ENCODE measurements around the gene LEMD1.
"Not testable (repeated sequence)": the region's sequence is repeated elsewhere in the genome, so short reads cannot be mapped to it uniquely, and the experiment has no call there.

LEMD1 gene

DNA sequence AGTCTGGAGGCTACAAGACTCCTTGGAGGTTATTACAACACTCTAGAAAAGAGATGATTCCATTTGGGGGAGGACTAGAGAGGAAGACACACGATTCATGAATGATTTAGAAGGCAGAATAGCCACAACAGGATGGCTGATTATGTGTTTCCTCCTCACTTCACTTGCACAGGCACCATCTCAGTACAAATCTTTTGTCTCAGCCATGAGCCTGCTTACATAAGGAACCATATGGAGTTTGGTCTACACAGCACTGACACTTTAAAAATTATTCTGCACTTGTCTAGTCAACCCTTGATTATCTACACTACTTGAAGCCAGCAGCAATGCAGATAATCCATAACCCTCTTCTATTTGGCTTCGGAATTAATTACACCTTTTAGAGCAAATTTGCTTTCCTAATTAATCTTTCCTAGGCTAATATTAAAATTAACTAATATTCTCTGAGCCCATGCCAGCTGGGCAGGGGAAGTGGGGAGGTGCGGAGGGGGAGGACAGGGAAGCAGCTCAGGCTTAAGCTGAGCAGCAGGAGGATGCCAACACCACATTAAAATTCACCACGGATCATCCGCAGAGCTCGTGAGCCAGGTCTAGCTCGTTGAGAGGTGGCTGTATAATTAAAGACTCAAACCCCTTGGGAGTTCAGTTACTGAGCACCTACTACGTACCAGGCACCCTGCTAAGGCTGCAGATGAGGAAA is 3.2 kb upstream of the LEMD1 start:
- no peak for DNase-seq

DNA sequence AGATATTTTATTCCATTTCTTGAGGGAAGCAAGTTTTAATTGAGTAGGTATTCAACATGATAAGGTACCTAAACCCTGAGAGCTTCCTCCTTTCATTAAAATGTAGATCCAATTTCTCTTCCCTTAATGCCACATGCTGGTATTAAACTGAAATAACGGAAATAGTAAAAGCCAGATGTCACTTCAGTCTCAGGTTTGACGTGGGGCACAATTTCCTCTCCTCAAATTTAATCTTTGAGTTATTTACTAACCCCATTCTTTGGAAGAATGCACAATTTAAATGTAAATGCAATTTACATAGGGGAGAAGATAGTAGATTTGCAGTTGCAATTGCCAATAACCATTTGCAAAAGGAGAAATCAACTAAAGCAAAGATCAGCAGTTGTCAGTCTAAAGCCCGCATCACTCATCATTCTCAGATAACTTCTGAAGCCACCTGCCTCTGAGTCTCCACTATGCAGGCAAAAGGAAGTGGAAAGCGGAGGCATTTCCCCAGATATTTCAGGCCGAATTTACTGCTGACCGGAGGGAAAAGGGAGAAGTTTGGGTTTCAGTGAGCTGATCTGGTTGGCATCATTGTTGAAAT is 2.1 kb upstream of the LEMD1 start:
- no peak for DNase-seq

DNA sequence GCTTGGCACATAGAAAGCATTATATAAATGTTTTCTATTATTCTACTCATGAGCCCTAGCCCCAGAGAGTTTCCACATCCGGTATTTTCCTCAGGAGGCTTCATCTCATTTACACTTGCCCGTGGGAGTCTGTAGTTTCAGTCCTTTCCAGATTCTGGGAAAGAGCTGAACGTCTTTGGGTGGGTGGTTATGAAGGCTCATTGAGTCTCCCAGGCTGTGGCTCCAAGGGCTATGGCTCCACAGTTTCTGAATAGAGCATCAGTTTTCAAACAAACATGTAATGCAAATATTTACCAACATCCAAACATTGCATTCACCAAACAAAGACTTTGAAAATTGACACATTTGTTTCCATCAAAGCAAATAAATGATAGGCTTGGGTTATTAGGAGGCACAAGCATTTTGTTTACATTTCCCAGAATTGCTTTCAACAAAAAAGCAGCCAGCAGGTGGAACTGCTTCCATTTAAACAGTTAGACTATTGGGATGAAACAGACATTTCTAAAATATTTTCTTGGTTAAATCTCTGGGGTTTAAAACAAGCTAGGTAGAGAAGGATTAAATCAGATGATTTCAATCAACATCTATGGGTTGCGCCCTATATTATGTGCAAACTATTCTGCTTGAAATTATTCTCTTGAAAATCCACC is 1.3 kb upstream of the LEMD1 start:
- no peak for DNase-seq

DNA sequence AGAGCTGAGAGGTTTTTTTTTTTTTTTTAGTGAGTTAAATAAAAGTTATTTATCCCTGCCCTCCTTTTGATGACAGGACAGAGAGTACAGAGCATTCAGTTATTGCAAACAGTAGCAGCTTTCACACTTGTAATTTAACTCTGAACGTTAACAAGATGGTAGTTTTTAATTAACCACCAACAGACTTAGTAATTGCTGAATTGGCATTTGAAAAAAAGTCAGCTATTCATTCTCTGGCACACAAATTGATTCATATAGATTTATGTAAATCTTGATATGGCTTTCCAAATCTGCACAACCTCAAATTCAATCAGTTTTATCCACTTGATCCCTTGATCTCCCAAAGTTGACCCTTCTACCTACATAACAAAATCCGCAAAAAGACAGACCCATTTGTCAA is 918 bp downstream of the LEMD1 start:
- DNase-seq: no peak

DNA sequence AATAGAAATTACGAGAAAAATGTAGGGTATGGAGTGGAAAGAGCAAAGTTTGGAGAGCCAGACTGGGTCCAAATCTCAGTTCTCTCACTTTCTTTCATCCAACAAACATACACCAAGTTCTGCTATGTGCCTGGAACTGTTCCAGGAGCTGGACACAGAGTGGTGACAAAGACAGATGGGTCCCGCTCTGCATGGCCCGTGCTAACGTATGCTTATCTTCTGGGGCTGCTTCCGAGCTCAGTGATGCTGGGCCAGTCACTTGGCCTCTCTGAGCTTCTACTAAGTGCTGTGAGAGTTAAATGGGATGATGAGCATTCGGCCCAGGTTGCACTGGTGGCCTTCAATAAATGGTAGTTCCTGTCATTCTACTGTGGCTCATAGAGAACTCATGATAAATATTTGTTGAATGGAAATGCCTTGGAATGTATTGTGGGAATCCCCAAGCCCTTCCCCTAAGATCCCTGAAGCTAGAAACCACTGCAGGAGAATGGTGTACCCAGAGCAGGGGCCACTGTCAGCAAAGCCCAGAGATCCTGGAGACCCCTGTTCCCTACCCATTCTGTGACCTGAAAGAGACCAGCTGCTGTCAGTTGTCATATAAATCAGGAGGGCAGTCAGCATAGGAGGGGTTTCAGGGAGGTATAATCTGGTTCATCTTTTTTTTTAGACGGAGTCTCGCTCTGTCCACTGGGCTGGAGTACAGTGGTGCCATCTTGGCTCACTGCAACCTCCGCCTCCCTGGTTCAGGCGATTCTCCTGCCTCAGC is 3.8 kb downstream of the LEMD1 start:
- DNase-seq: no peak

DNA sequence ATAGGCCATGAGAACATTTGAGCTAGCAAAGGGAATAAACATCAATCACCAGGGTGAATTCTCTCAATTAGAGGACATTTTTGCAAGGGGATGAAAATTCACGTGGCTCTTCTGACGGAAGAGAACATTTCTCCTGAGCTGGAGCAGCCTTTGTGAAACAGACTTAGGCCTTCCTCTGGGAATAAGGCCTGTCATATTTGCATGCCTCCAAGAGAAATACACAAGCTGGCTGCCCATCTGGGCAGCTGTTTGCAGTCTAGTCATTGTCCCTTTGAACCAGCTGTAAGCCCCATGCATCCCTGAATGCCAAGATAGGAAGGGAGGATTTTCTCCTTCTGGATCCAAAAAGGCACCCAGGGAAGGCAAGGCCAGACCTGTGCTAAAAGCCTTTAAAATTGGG is 5.5 kb downstream of the LEMD1 start:
- no peak for DNase-seq

DNA sequence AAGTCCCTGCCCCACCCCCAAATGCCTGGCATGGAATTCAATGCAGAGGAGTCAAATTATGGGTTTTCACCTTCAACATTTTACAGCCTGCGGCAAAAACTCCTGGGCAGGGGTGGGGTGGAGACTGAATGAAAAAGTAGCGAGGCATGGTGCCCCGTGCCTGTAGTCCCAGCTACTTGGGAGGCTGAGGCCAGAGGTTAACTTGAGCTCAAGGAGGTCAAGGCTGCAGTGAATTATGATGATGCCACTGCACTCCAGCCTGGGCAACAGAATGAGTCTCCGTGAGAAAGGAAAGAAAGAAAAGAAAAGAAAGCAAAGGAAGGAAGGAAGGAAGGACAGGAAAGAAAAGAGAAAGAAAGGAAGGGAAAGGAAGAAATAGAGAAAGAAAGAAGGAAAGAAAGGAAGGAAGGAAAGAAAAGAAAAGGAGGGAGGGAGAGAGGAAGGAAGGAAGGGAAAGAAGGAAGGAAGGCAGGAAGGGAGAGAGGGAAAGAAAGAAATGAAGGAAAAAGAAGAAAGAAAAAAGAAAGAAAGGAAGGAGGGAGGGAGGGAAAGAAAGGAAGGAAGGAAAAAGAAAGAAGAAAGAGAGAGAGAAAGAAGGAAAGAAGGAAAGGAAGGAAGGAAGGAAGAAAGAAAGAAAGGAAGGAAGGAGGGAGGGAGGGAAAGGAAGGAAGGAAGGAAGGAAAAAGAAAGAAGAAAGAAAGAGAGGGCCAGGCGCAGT is 11.1 kb downstream of the LEMD1 start:
- no peak for DNase-seq

DNA sequence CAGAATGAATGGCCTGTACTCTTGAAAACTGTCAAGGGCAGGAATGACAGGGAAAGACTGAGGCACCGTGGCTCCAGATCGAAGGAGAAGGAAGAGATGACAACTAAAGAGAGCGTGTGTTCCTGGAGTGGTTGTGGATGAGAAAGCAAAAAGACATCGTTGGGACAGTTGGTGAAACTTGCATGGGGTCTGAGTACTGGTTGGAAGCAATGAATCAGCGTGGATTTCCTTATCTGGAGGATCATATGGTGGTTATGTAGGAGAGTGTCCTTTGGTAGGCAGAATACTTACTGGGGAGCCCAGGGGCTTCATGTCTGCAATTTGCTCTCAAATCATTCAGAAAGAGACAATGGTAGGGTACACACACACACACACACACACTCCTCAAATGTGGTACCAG is 13.9 kb downstream of the LEMD1 start:
- DNase-seq: no peak

DNA sequence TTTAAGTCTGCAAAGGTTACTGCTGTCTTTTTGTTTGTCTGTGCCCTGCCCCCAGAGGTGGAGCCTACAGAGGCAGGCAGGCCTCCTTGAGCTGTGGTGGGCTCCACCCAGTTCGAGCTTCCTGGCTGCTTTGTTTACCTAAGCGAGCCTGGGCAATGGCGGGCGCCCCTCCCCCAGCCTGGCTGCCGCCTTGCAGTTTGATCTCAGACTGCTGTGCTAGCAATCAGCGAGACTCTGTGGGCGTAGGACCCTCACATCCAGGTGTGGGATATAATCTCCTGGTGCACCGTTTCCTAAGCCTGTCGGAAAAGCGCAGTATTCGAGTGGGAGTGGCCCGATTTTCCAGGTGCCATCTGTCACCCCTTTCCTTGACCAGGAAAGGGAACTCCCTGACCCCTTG is 15.6 kb downstream of the LEMD1 start:
- DNase-seq: not testable (repeated sequence)

DNA sequence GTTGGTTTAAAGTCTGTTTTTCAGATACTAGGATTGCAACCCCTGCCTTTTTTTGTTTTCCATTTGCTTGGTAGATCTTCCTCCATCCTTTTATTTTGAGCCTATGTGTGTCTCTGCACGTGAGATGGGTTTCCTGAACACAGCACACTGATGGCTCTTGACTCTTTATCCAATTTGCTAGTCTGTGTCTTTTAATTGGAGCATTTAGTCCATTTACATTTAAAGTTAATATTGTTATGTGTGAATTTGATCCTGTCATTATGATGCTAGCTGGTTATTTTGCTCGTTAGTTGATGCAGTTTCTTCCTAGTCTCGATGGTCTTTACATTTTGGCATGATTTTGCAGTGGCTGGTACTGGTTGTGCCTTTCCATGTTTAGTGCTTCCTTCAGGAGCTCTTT is 17.4 kb downstream of the LEMD1 start:
- DNase-seq: not testable (repeated sequence)

DNA sequence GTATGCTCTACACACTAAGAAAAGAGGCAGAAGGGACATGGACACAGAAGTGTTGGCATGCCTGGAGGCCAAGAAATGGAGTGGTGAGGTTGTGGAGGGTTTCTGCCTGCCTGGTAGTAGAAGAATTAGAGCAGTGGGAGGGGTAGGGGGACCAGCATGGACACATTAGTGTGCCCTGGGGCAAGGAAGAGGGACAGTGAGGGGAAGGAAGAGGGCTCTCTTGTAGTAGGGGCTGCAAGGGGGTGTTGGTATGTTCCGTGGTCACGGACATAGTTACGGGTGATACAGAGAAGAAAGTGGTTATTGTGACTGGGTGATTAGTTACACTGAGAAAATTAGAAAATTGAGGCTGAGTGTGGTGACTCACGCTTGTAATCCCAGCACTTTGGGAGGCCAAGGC is 23.3 kb downstream of the LEMD1 start:
- no peak for DNase-seq

DNA sequence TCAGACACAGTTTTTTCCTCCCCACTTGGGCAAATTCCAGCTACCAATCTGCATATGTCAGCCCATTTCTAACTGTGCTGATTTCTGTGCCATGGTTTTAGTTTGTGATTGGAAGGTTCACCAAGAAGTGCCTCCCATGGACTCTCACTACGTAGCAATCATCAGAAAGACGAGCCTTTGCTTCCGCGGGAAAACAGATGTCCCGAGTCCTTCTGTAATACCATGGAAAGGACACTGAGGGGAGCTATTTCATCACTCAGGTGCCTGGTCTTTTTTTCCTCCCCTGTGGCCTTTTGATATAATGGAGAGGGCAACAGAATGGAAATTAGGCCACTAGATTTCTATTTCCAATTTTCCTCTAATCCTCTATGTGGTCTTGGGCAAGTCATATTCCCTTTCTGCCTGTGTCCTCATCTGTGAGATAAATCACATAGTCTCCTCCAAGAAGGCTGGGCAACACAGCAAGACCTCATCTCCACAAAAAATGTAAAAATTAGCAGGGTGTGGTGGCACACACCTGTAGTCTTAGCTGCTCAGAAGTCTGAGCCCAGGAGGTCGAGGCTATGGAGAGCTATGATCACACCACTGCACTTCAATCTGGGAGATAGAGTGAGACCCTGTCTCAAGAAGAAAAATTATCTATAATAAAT is 24.8 kb downstream of the LEMD1 start:
- DNase-seq: peak; percentile 28 to 40

DNA sequence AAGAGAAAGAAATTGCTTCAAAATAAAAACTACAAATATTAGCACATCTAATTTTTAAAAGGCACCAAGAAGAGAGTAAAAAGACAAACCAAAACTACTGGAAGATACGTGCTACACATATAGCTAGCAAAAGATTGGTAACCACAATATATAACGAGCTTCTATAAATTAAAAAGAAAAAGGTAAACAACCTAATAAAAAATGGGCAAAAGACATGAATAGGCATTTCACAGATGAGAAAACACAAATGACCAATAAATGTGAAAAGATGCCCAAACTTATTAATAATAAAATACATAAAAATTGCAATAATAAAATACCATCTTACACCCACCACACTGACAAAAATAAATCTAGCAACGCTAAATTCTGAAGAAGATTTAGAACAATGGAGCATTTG is 26.2 kb downstream of the LEMD1 start:
- DNase-seq: no peak

DNA sequence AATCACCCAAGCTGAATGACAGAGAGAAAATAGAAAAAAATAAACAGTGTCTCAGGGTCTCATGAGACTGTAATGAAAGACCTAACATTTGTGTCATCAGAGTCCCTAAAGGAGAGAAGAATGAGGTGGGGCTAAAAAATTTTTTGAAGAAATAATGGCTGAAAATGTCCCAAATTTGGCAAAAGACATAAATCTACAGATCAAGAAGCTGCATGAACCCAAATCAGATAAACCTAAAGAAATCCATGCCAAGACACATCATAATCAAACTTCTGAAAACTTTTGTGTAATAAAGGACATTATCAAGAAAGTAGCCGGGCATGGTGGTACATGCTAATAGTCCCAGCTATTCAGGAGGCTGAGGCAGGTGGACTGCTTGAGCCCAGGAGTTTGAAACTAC is 29.2 kb downstream of the LEMD1 start:
- DNase-seq: no peak

DNA sequence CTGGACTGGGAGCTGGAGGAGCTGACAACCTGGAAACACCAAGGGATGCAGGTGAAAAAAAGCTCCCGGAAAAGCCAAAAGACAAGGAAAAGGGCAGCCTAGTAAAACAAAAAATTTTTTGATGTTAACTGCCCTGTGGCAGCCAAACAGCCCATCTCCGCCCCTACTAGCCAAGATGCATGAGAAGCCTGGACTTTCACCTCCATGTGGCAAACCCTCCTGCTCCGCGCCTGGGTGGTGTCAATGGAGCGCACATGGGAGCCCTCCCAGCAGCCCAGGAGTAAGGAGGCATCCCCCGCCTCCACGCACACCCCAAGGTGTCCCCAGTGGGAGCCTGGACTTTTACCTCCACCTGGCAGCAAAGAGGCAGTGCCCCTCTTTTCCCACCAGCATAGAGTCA is 30.5 kb downstream of the LEMD1 start:
- no peak for DNase-seq

DNA sequence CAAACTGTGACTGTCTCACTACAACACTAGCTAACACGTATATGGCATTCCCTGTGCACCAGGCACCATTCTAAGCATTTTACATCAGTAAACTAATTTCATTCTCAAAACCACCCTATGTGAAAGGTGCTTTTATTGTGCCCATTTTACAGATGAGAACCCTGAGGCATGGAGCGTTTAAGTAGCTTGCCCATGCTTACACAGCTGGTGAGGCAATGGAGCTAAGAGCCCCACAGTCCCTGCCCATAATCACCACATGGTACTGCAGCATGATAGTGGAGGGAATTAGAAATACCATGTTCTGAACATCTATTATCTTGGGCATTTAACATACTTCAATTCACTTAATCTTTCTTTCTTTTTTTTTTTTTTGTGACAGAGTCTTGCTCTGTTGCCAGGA is 34.0 kb downstream of the LEMD1 start:
- no peak for DNase-seq

DNA sequence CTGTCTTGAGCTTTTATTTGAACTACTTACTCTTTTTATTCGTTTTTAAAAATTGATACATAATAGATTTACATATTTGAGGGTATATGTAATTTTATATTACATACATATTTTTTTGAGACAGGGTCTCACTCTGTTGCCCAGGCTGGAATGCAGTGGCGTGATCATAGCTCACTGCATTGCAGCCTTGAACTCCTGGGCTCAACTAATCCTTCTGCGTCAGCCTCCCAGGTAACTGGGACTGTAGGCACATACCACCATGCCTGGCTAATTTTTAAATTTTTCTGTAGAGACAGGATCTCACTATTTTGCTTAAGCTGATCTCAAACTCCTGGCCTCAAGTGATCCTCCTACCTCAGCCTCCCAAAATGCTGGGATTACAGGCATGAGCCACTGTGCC is 38.9 kb downstream of the LEMD1 start:
- DNase-seq: not testable (repeated sequence)

DNA sequence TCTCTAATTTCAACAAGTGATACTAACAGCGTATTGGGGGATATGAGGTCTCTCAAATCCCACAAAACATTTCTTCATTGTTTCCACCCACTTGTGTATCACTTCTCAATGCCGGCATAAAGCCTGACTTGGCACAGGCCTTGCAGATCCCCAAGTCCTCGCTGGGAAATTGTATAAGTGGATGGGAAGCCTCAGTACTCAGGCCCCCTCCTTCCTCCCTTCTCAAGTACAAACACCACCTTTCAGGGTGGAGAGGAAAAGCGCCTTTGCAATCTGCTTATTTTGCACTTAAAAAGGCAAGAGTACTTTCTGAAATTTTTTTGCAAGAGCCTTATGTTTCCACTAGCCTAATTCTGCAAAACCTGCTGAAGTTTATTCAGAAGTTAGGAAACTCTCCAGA is 39.3 kb downstream of the LEMD1 start:
- DNase-seq: no peak

DNA sequence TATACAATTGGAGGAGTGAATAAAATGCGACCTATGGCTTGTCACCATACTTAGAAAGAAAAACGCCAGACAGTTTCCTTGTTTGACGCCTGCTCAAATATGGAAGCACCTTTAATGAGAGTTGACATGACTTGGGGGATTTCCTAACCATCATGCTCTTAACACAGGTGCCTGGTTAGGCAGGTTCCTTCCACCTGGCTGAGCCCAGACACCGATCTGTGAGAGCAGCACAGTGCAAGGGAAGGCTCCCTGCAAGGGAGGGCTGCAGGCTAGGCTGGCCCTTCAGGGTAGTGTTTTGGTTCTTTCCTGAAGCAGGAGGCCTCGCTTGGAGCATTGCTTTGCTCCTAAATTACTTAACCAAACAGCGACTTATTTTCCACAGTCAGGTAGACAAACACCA is 40.6 kb downstream of the LEMD1 start:
- no peak for DNase-seq

DNA sequence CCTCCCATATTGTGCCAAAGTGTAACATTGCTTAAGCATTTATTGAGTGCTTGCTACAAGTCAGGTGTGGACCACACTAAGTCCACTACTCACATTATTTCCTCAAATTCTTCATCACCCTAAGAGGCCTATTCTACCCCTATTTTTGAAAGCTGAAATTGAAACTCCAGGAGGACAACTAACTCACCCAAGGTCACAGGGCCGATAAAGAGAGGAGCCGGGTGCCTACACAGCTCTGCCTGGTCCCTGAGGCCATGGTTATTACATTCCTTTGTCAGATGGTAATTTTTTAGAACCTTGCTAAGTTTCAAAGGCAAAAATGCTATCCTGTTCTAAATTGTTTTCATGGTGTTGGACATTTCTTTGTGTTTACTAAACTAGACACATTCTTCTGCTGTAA is 41.0 kb downstream of the LEMD1 start:
- no peak for DNase-seq

DNA sequence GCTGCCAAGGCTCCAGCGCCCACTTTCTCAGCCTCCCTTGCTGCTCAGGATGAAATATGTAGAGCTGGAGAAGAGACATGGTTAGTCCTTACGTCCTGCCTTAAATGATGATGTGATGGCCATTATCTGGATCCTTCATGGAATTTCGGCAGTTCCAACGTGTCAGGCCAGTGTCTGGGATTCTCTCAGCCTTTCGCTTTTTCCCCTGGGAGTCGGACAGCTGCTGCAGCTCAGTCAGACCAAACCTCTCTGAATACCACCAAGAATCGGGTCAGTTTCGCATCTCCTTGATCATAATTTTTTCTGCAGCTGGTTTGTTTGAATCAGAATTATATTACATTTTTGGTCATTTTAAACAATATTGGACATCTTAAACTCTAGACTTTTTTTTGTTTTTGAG is 42.8 kb downstream of the LEMD1 start:
- no peak for DNase-seq

DNA sequence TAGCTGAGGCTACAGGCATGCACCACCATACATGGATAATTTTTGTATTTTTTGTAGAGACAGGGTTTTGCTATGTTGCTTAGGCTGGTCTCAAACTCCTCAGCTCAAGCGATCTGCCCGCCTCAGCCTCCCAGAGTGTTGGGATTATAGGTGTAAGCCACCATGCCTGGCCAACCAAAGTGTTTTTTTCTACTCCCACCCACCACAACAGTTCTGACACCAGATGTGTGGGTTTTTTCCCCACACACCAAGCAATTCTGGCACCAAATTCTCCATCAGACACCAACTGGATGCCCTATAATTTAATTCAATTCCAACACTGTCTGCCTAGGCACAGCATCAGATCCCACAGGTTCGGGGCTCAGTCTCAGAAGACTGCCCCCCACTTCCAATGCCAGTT is 44.5 kb downstream of the LEMD1 start:
- no peak for DNase-seq

DNA sequence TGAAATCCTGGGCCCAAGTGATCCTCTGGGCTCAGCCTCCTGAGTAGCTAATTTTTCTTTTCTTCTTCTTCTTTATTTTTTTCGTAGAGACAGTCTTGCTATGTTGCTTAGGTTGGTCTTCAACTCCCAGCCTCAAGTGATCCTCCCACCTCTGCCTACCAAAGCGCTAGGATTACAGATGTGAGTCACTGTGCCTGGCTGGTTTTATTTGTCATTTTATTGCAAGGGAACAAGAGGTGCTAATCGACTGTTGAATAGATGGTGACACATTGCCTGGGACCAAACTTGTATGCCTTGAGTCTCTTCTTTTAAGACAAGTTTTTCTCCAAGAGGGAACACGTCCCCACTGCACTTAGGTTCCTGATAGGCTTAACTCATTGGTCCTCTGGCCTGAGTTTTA is 45.1 kb downstream of the LEMD1 start:
- DNase-seq: no peak

All from inflammatory macrophage treated with lipopolysaccharide for 1 hour (primary cell).